ENCODE data around the gene ELP5. TPM values are rescaled to one million over a fixed set of nuclear protein-coding genes. Genes with fewer than 3 reads are reported as not detected.
A peak's percentile ranks its signal among the peaks of the same experiment; 100 is the strongest.

The ELP5 gene, protein sequence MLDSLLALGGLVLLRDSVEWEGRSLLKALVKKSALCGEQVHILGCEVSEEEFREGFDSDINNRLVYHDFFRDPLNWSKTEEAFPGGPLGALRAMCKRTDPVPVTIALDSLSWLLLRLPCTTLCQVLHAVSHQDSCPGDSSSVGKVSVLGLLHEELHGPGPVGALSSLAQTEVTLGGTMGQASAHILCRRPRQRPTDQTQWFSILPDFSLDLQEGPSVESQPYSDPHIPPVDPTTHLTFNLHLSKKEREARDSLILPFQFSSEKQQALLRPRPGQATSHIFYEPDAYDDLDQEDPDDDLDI
- total RNA-seq (2021; fragmentation: NEBNext Ultra II Directional; extraction: Animal tissue kit (Norgen Biotek cat#: 25700)) = 10 to 100 TPM; 28.7 to 36.1 (median 34.0) TPM
- long read RNA-seq, transcript ELP5-204 (8 exons, 1,423 nt) = major isoform, 23 of 39 reads
- long read RNA-seq, transcript ELP5-214 (6 exons, 2,209 nt) = minor isoform, 7 of 39 reads
- long read RNA-seq, partial matches to known transcripts = 2 of 39 reads
- long read RNA-seq, other reads (novel, unspliced or antisense) = 4 of 39 reads

DNA sequence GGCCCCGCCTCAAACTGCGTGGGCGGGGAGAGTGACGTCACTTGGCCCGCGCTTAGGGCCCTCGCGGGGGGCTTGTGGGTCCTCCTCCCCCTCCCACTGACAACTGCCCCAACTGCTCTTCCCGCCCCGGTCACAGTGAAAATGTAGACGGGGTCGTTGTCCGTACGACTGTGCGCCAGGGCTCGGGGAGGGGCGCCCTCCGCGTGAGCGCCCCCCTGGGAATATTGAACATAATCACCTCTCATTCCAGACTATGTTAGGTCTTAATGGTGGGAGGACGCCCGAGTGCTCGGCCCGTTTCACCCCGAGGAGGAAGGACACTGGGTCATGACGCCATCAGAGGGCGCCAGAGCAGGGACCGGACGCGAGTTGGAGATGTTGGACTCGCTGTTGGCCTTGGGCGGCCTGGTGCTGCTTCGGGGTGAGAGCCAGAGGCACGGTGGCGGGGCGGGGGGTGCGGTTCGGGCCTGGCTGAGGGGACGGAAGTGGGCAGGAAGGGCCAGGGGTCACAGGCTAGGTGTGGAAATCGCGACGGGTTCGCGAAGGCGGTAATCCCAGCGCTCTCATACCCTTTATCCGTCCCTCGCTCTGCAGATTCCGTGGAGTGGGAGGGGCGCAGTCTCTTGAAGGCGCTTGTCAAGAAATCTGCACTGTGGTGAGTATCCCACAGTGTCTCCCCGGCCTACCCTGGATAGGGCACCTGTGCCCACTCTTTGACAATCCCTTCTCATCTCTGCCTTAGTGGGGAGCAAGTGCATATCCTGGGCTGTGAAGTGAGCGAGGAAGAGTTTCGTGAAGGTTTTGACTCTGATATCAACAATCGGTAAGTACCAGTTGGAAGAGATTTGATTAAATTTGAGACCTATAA is at the start of gene ELP5:
TSS of gene ELP5 (plus strand) at position 40 of the 868 bp plus-strand sequence. CDS start at position 376, 336 bp downstream.
- peak; percentile 89 for DNase-seq
- Mint-ChIP-seq H3K4me3 (peak within 1 kb of the TSS; percentile 92), H3K36me3 (ENCODE audit: low read depth) (peaks cover 45% of the 10 kb centered on the region), H3K27me3 (ENCODE audit: insufficient read depth) (no peaks in the 10 kb centered on the region; the same call in 1 of the 2 replicates), H3K27ac (peak within 1 kb of the TSS; percentile 100), H3K9me3 (no peaks in the 10 kb centered on the region), H3K4me1 (ENCODE audit: low read depth) (peaks cover 33% of the 10 kb centered on the region)
- TF ChIP-seq, protein P1, sequence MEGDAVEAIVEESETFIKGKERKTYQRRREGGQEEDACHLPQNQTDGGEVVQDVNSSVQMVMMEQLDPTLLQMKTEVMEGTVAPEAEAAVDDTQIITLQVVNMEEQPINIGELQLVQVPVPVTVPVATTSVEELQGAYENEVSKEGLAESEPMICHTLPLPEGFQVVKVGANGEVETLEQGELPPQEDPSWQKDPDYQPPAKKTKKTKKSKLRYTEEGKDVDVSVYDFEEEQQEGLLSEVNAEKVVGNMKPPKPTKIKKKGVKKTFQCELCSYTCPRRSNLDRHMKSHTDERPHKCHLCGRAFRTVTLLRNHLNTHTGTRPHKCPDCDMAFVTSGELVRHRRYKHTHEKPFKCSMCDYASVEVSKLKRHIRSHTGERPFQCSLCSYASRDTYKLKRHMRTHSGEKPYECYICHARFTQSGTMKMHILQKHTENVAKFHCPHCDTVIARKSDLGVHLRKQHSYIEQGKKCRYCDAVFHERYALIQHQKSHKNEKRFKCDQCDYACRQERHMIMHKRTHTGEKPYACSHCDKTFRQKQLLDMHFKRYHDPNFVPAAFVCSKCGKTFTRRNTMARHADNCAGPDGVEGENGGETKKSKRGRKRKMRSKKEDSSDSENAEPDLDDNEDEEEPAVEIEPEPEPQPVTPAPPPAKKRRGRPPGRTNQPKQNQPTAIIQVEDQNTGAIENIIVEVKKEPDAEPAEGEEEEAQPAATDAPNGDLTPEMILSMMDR (IDR thresholded peaks at IDR 0.05) = peak; percentile 69

DNA sequence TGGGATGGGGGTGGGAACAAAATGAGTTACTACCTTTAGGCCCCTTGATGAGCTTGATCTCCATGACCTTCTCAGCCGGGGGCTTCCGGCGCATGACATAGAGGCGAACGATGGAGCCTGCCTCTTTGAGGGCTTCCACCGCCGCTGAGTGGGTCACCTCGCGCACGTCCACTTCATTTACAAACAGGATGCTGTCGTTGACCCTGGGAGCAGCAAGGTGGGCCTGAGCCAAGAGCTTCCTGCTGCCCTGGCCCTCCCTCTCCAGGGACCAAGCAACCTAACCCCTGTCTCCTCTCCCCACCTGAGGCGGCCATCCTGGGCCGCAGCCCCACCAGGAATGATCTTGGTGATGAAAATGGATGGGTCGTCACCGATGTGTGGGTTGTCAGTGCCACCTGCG is 48.6 kb upstream of the ELP5 start:
- no peak for DNase-seq
- no peak overlapping the region for H3K27ac Mint-ChIP-seq
- TF ChIP-seq, protein P1 (IDR thresholded peaks at IDR 0.05) = no peak
- peaks cover 3% of the 10 kb centered on the region for H3K27me3 Mint-ChIP-seq (ENCODE audit: insufficient read depth)
- H3K4me1 Mint-ChIP-seq (ENCODE audit: low read depth) = peaks cover 25% of the 10 kb centered on the region
- no peak overlapping the region for H3K4me3 Mint-ChIP-seq
- peaks cover 17% of the 10 kb centered on the region; the same call in 1 of the 2 replicates for H3K36me3 Mint-ChIP-seq (ENCODE audit: low read depth)
- H3K9me3 Mint-ChIP-seq = no peaks in the 10 kb centered on the region

DNA sequence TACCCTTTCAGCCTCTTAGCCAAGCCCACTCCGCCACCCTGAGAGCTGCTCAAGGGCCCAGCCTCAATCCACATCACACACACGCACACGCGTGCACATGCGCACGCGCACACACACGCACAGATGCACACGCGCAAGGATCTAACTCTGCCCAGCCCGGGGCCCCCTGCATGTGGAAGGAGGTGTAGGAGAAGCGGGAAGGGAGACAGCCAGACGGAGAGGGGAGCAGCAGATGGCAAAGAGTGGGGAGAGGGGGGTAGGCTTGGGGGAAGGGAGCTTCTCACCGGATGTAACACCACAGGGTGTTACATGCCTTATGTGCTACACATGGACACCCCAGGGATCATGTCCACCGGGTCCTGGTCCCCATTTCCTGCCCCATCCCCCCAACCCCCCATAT is 47.7 kb upstream of the ELP5 start:
- H3K27ac Mint-ChIP-seq = peak overlapping the region; percentile 87; the same call in 1 of the 2 replicates
- TF ChIP-seq, protein P1 (IDR thresholded peaks at IDR 0.05) = no peak
- no peaks in the 10 kb centered on the region for H3K9me3 Mint-ChIP-seq
- H3K27me3 Mint-ChIP-seq (ENCODE audit: insufficient read depth) = peaks cover 3% of the 10 kb centered on the region
- peaks cover 25% of the 10 kb centered on the region for H3K4me1 Mint-ChIP-seq (ENCODE audit: low read depth)
- H3K4me3 Mint-ChIP-seq = peak overlapping the region; percentile 76
- peaks cover 17% of the 10 kb centered on the region; the same call in 1 of the 2 replicates for H3K36me3 Mint-ChIP-seq (ENCODE audit: low read depth)
- no peak for DNase-seq

DNA sequence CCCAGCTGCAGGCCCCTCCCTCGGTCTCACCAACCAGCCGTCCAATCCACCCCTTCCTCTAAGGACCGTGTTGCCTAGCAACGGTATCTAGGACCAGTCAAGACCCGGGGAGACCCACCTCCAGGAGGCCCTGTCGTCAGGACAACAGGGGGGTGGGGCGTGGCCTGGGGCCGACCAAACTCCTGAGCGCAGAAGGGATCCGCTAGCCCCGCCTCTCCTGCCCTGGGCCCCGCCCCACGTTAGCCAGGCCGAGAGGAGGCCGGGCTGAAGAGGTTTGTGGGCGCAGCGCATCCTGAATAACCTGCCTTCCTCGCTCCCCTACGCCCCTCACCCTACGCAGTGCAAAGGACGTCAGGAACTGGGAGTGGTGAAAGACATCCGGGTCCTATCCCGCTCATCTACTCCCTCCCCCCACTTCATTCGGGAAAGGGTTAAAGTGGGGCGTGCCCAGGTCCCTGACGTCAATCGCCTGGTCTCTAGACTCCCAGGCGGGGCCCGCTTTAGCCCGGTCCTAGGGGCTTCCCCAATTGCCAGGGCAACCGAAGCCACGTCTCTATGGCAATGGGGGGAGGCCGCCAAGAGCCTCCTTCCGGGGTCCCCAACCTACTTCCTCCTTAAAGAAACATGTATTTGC is 47.1 kb upstream of the ELP5 start:
- peak overlapping the region; percentile 76 for H3K4me3 Mint-ChIP-seq
- H3K4me1 Mint-ChIP-seq (ENCODE audit: low read depth) = peaks cover 25% of the 10 kb centered on the region
- DNase-seq = no peak
- peak overlapping the region; percentile 87 for H3K27ac Mint-ChIP-seq
- H3K9me3 Mint-ChIP-seq = no peaks in the 10 kb centered on the region
- peaks cover 17% of the 10 kb centered on the region; the same call in 1 of the 2 replicates for H3K36me3 Mint-ChIP-seq (ENCODE audit: low read depth)
- TF ChIP-seq, protein P1 (IDR thresholded peaks at IDR 0.05) = no peak
- H3K27me3 Mint-ChIP-seq (ENCODE audit: insufficient read depth) = peaks cover 3% of the 10 kb centered on the region; the same call in 1 of the 2 replicates

DNA sequence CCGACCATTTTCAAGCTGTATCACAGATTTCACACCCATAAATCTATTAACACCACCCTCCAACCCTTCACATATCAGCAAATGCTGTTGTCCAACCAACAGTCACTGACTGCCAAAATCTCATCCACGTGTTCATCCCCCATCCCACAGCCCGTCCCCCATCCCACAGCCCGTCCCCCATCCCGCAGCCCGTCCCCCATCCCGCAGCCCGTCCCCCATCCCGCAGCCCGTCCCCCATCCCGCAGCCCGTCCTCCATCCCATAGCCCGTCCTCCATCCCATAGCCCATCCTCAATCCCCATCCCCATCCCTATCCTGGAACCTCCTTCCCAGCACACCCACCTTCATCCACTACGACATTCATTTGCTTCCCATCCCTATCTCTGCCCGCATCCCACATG is 46.5 kb upstream of the ELP5 start:
- H3K36me3 Mint-ChIP-seq (ENCODE audit: low read depth) = peaks cover 17% of the 10 kb centered on the region; the same call in 1 of the 2 replicates
- H3K4me3 Mint-ChIP-seq = peak overlapping the region; percentile 76

More for the DNA sequence above, 46.5 kb upstream of the ELP5 start:
- no peak for DNase-seq
- peaks cover 3% of the 10 kb centered on the region; the same call in 1 of the 2 replicates for H3K27me3 Mint-ChIP-seq (ENCODE audit: insufficient read depth)
- TF ChIP-seq, protein P1 (IDR thresholded peaks at IDR 0.05) = no peak
- H3K9me3 Mint-ChIP-seq = no peaks in the 10 kb centered on the region
- peak overlapping the region; percentile 87 for H3K27ac Mint-ChIP-seq
- H3K4me1 Mint-ChIP-seq (ENCODE audit: low read depth) = peaks cover 30% of the 10 kb centered on the region

All from HFFc6 (cell line).